GM12878 (cell line): ENCODE data around the gene SMIM43. TPM values are rescaled to one million over a fixed set of nuclear protein-coding genes. Genes with fewer than 3 reads are reported as not detected.

ENCODE experiments used
- ATAC-seq: fragments of 200-7000 bp; cut with Tn5 transposase; 3 replicates; pipeline ENCODE4 v1.9.1; 2020; ENCODE audit warnings: mild to moderate bottlenecking, moderate library complexity
- BruUV-seq: library from RNA; stranded (reverse); fragments of 400-500 nt; replicated peaks from 2 replicates; lab custom pipeline; 2021; lab: Mats Ljungman, UMichigan
- CTCF ChIA-PET: fragments of 300-600 bp; sonication (Branson Sonifier 250); formaldehyde crosslinking; extraction: SDS; loops from one replicate; lab custom pipeline; 2021; ENCODE audit warnings: inconsistent platforms; lab: Yijun Ruan, JAX
- POLR2A ChIA-PET: fragments of 350-600 bp; formaldehyde crosslinking; extraction: SDS; loops from one replicate; lab custom pipeline; 2021; ENCODE audit warnings: inconsistent platforms; lab: Charles Lee
- RAD21 ChIA-PET: fragments of 300-600 bp; sonication (Branson Sonifier 250); formaldehyde crosslinking; loops from one replicate; lab custom pipeline; 2023; ENCODE audit warnings: antibody characterized with exemption; ENCODE audit not compliant: unreplicated experiment; lab: Charles Lee
- SMC1A ChIA-PET: fragments of 300-600 bp; sonication (Branson Sonifier 250); formaldehyde crosslinking; loops from one replicate; lab custom pipeline; 2023; ENCODE audit not compliant: unreplicated experiment, uncharacterized antibody; lab: Charles Lee
- DNase-seq: peaks from one replicate; pipeline ENCODE4 v3.0.0-alpha.2; 2011; ENCODE audit warnings: low read depth, low spot score
- FAIRE-seq: peaks from 3 replicates; lab custom pipeline; 2011; peaks lifted over from hg19 to GRCh38; lab: Jason Lieb, UNC
- H2AFZ ChIP-seq: 2 replicates; pipeline ENCODE4 v1.6.0; 2011; ENCODE audit warnings: low read depth, low read length, control low read depth; ENCODE audit not compliant: control insufficient read depth
- H3K27ac ChIP-seq: 2 replicates; pipeline ENCODE4 v1.5.1; 2011; ENCODE audit warnings: control low read depth; ENCODE audit not compliant: control insufficient read depth, insufficient read depth
- H3K27me3 ChIP-seq, 2 experiments: replicated peaks in 1 of 2; 2 replicates each; pipeline versions ENCODE4 v1.6.0 to v1.6.1; 2011; ENCODE audit warnings: low read length in 1 of 2; ENCODE audit not compliant: control insufficient read depth in 2 of 2, insufficient read depth in 2 of 2
- H3K36me3 ChIP-seq, 2 experiments: 2 replicates each; pipeline ENCODE4 v1.5.1; 2011; ENCODE audit warnings: low read length in 1 of 2; ENCODE audit not compliant: control insufficient read depth in 2 of 2, insufficient read depth in 2 of 2
- H3K4me1 ChIP-seq: 2 replicates; pipeline ENCODE4 v1.6.1; 2011; ENCODE audit warnings: mild to moderate bottlenecking, low read length, moderate library complexity, mixed read lengths; ENCODE audit not compliant: control insufficient read depth, insufficient read depth
- H3K4me2 ChIP-seq: 2 replicates; pipeline ENCODE4 v1.6.0; 2011; ENCODE audit warnings: control low read depth; ENCODE audit not compliant: control insufficient read depth, insufficient read depth
- H3K4me3 ChIP-seq: fragments of 200-600 bp; sonication (generic); 2 replicates; pipeline ENCODE4 v1.5.1; 2016
- H3K79me2 ChIP-seq: 2 replicates; pipeline ENCODE4 v1.6.0; 2011; ENCODE audit warnings: low read length; ENCODE audit not compliant: control insufficient read depth, insufficient read depth
- H3K9ac ChIP-seq: 2 replicates; pipeline ENCODE4 v1.8.0; 2011; ENCODE audit warnings: low read length, control low read depth, mixed read lengths; ENCODE audit not compliant: control insufficient read depth, insufficient read depth
- H3K9me3 ChIP-seq: replicated peaks from 3 replicates; pipeline ENCODE4 v1.5.1; 2011; ENCODE audit warnings: mild to moderate bottlenecking, low read length; ENCODE audit not compliant: control insufficient read depth, insufficient read depth
- H4K20me1 ChIP-seq: 2 replicates; pipeline ENCODE4 v1.6.0; 2011; ENCODE audit not compliant: control insufficient read depth, insufficient read depth
- EGR1 ChIP-seq, 2 experiments: IDR thresholded peaks; 1 replicate in 1 of 2; 2 replicates in 1 of 2; pipeline ENCODE4 v1.6.1; 2011 to 2012; ENCODE audit warnings: low read depth in 2 of 2, low read length in 2 of 2, borderline replicate concordance in 1 of 2, mild to moderate bottlenecking in 1 of 2, moderate library complexity in 1 of 2
- IKZF2 ChIP-seq, 2 experiments: fragments of 450-650 bp; IDR thresholded peaks; 2 replicates each; pipeline ENCODE4 v1.6.1; 2017; ENCODE audit warnings: mild to moderate bottlenecking in 2 of 2, moderate library complexity in 2 of 2
- MTA3 ChIP-seq: IDR thresholded peaks from 2 replicates; pipeline ENCODE4 v1.6.1; 2012; ENCODE audit warnings: low read length, inconsistent platforms, borderline replicate concordance
- NFYB ChIP-seq: IDR thresholded peaks from 2 replicates; pipeline ENCODE4 v1.6.1; 2011; ENCODE audit warnings: low read depth, mild to moderate bottlenecking, low read length, improper control_type of control experiment, moderate library complexity; ENCODE audit not compliant: insufficient read depth
- NRF1 ChIP-seq: conservative IDR thresholded peaks from 2 replicates; pipeline ENCODE4 v1.6.1; 2011; ENCODE audit warnings: mild to moderate bottlenecking, low read depth, low read length, improper control_type of control experiment
- RAD21 ChIP-seq: IDR thresholded peaks from 2 replicates; pipeline ENCODE4 v1.6.1; 2011; ENCODE audit warnings: mild to moderate bottlenecking, low read depth, low read length, moderate library complexity; ENCODE audit not compliant: insufficient read depth
- RCOR1 ChIP-seq: conservative IDR thresholded peaks from 2 replicates; pipeline ENCODE4 v1.6.1; 2012; ENCODE audit warnings: low read depth, low read length, improper control_type of control experiment
- RELA ChIP-seq: fragments of 450-650 bp; IDR thresholded peaks from 2 replicates; pipeline ENCODE4 v1.8.0; 2014; ENCODE audit warnings: borderline replicate concordance; ENCODE audit not compliant: partially characterized antibody
- RFX5 ChIP-seq: IDR thresholded peaks from 2 replicates; pipeline ENCODE4 v1.6.1; 2011; ENCODE audit warnings: low read depth, low read length, improper control_type of control experiment
- SMC3 ChIP-seq: IDR thresholded peaks from 2 replicates; pipeline ENCODE4 v1.6.1; 2011; ENCODE audit warnings: low read length, improper control_type of control experiment, borderline replicate concordance
- SREBF2 ChIP-seq: IDR thresholded peaks from 2 replicates; pipeline ENCODE4 v1.6.1; 2012; ENCODE audit warnings: mild to moderate bottlenecking, low read length
- SUZ12 ChIP-seq: fragments of 200-600 bp; sonication (generic); IDR thresholded peaks from one replicate; pipeline ENCODE4 v1.6.1; 2018; ENCODE audit warnings: antibody characterized with exemption, mild to moderate bottlenecking; ENCODE audit not compliant: unreplicated experiment
- ZSCAN29 ChIP-seq: fragments of 450-650 bp; IDR thresholded peaks from 2 replicates; pipeline ENCODE4 v1.6.1; 2017; ENCODE audit warnings: mild to moderate bottlenecking, moderate library complexity
- WGBS: methylation state at CpG from one replicate; pipeline ENCODE4 v1.1.6; 2016; ENCODE audit warnings: low lambda C conversion rate; ENCODE audit not compliant: insufficient replicate concordance, insufficient coverage; ENCODE audit errors: missing lambda C conversion rate; 5-methylcytosine and 5-hydroxymethylcytosine counted together
- in situ Hi-C: fragments of 300-500 bp; cut with MboI; formaldehyde crosslinking; loops from 9 replicates; pipeline ENCODE4 v1.14.3; 2018; ENCODE audit warnings: mixed read lengths
- intact Hi-C: fragments of 100-400 bp; cut with micrococcal nuclease; formaldehyde crosslinking; loops from one replicate; pipeline ENCODE4 v1.14.2; 2022; ENCODE audit not compliant: unreplicated experiment
- polyA plus RNA-seq, 11 experiments: library from polyadenylated mRNA; depleted of rRNA in 4 of 11; unstranded in 6 of 11; stranded (reverse) in 5 of 11; fragments of >200 nt; fragmentation: Nextera tagmentation in 4 of 11; fragmentation: Illumina TruSeq in 1 of 11; extraction: Ambion mirVana in 4 of 11; extraction: Trizol in 1 of 11; gene quantifications; 1 replicate in 1 of 11; 2 replicates in 10 of 11; pipeline versions ENCODE4 v1.2.1 to v1.2.3, GENCODE V29; 2011 to 2016; ENCODE audit warnings: inconsistent platforms in 2 of 11, missing spikeins in 2 of 11, low read depth in 1 of 11
- total RNA-seq, 4 experiments: library from RNA; depleted of rRNA in 3 of 4; stranded (reverse); fragments of >200 nt in 3 of 4; fragmentation: Illumina TruSeq in 1 of 4; extraction: Trizol in 1 of 4; gene quantifications; 2 replicates each; pipeline versions ENCODE4 v1.2.1 to v1.2.3, GENCODE V29; 2013 to 2021
- TF ChIP-seq, protein P1 (sequence below): fragments of 450-650 bp; IDR thresholded peaks from 2 replicates; pipeline ENCODE4 v1.6.1; 2017; ENCODE audit warnings: mild to moderate bottlenecking, moderate library complexity
- TF ChIP-seq, protein P2 (sequence below), 3 experiments: IDR thresholded peaks in 2 of 3; conservative IDR thresholded peaks in 1 of 3; 2 replicates each; pipeline ENCODE4 v1.5.1; 2011; ENCODE audit warnings: low read depth in 3 of 3, low read length in 3 of 3, mild to moderate bottlenecking in 3 of 3, control low read depth in 2 of 3, moderate library complexity in 2 of 3, inconsistent platforms in 1 of 3, mixed read lengths in 1 of 3; ENCODE audit not compliant: control insufficient read depth in 2 of 3, insufficient read depth in 1 of 3; ENCODE audit errors: extremely low read depth in 1 of 3

The SMIM43 gene
- total and polyA plus RNA-seq, 10 of the 15 experiments (the other 5 are each of a cell fraction or from before 2014, with no cell fraction given) = 0.12 TPM; not detected in 9

DNA sequence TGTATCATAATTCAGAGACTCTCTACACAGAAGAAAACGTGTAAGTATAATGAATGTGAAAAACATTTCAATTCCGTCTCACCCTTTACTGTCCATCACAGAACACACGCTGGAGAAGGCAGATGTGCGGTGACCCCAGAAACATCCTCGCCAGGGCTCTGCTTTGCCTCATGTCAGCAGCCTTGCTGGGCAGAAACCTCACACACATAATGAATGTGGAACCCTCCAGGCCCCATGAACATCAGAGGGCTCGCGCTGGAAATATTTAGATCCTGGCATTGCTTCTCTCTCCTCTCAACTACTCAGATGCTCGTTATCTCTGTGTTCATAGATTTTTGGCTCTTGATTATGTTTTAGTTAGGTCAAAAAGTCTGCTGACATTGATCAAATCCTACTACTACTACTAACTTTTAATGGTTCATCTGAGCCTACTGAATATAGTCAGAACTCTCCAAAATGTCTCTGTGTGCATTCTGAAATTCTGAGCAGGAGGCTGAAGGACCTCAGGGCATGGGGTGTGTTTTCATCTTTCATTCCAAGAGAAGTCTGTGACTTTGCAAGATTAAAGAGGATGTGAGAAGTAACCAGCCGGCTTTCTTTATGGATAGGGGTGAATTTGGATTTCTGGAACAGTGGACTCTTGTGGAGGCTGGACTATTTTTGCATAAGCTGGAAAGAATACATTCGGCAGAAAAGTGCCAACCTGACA, 27.0 kb downstream of the SMIM43 start (continued):
- TF ChIP-seq, protein P1, sequence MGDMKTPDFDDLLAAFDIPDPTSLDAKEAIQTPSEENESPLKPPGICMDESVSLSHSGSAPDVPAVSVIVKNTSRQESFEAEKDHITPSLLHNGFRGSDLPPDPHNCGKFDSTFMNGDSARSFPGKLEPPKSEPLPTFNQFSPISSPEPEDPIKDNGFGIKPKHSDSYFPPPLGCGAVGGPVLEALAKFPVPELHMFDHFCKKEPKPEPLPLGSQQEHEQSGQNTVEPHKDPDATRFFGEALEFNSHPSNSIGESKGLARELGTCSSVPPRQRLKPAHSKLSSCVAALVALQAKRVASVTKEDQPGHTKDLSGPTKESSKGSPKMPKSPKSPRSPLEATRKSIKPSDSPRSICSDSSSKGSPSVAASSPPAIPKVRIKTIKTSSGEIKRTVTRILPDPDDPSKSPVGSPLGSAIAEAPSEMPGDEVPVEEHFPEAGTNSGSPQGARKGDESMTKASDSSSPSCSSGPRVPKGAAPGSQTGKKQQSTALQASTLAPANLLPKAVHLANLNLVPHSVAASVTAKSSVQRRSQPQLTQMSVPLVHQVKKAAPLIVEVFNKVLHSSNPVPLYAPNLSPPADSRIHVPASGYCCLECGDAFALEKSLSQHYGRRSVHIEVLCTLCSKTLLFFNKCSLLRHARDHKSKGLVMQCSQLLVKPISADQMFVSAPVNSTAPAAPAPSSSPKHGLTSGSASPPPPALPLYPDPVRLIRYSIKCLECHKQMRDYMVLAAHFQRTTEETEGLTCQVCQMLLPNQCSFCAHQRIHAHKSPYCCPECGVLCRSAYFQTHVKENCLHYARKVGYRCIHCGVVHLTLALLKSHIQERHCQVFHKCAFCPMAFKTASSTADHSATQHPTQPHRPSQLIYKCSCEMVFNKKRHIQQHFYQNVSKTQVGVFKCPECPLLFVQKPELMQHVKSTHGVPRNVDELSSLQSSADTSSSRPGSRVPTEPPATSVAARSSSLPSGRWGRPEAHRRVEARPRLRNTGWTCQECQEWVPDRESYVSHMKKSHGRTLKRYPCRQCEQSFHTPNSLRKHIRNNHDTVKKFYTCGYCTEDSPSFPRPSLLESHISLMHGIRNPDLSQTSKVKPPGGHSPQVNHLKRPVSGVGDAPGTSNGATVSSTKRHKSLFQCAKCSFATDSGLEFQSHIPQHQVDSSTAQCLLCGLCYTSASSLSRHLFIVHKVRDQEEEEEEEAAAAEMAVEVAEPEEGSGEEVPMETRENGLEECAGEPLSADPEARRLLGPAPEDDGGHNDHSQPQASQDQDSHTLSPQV = no peak
- TF ChIP-seq NRF1 = no peak

DNA sequence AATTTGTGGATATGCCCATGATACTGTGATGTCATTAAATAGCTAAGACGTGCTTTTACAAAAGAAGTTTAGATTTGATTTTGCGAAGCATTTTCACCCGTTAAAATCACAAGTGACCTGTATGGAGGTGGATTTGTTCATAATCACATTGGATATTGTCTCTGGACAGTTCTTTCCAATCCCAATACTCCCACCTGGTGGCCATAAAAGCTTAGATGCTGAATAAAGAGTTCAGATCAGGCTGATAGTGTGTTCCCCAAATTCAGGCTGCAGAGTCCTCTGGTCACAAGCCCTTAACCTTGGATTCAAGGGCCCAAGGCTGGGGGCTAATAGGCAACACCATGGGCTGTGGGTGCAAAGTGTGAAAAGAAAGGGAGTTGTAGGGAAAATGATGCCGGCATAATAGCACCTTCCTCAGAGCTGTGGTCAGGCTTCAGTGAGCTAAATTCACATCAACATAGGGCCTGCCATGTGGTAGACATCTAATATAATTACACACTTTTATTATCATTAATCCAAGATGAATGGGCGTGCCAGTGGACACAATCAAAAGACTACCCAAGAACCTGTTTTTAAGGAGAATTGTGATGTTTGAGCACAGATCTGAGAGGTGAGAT, 28.1 kb downstream of the SMIM43 start:
- Histone ChIP-seq H3K4me1 (no peaks in the 10 kb centered on the region), H3K27me3 (no peaks in the 10 kb centered on the region; a peak in 1 of 4 replicates), H3K36me3 (no peaks in the 10 kb centered on the region), H2AFZ (no peak overlapping the region), H3K4me2 (no peak overlapping the region), H3K79me2 (no peaks in the 10 kb centered on the region), H4K20me1 (no peaks in the 10 kb centered on the region; the same call in 1 of the 2 replicates), H3K9ac (no peak overlapping the region), H3K4me3 (no peak overlapping the region), H3K9me3 (no peaks in the 10 kb centered on the region), H3K27ac (no peak overlapping the region)
- CTCF ChIA-PET = interaction anchor here (0.6 to 1.9 kb wide), 18 partner anchors 10 to 390 kb away, joined by 3 to 16 read pairs (median 3); no protein-coding TSS in a partner anchor
- WGBS = 45% methylated on average over 5 of the region's 5 CpGs
- intact Hi-C loops (loop anchor here (1.0 kb wide), 1 partner anchor 367 kb away; no protein-coding TSS in a partner anchor), in situ Hi-C loops (no loop called here)
- ATAC-seq = peak; percentile 80
- FAIRE-seq = no peak
- no TSS peak for BruUV-seq
- SMC1A ChIA-PET = interaction anchor here (0.8 to 1.2 kb wide), 3 partner anchors 39 to 275 kb away, joined by 3 to 4 read pairs (median 4); no protein-coding TSS in a partner anchor
- DNase-seq = no peak
- POLR2A ChIA-PET = no interaction called here
- RAD21 ChIA-PET = interaction anchor here (0.9 to 1.5 kb wide), 5 partner anchors 9 to 366 kb away, joined by 3 to 8 read pairs (median 4); no protein-coding TSS in a partner anchor
- TF ChIP-seq MTA3 (no peak), RCOR1 (no peak), RFX5 (no peak), SMC3 (peak; percentile 35; the same call in 1 of the 2 replicates), NFYB (no peak), SREBF2 (no peak), ZSCAN29 (no peak), RAD21 (peak; percentile 56), EGR1 (IDR thresholded peaks at IDR 0.05; ENCODE audit: borderline replicate concordance in 1 of 2, low read depth in 2 of 2, low read length in 2 of 2) (no peak), SUZ12 (no peak), IKZF2 (IDR thresholded peaks at IDR 0.05) (no peak), RELA (no peak)
- TF ChIP-seq, protein P2, sequence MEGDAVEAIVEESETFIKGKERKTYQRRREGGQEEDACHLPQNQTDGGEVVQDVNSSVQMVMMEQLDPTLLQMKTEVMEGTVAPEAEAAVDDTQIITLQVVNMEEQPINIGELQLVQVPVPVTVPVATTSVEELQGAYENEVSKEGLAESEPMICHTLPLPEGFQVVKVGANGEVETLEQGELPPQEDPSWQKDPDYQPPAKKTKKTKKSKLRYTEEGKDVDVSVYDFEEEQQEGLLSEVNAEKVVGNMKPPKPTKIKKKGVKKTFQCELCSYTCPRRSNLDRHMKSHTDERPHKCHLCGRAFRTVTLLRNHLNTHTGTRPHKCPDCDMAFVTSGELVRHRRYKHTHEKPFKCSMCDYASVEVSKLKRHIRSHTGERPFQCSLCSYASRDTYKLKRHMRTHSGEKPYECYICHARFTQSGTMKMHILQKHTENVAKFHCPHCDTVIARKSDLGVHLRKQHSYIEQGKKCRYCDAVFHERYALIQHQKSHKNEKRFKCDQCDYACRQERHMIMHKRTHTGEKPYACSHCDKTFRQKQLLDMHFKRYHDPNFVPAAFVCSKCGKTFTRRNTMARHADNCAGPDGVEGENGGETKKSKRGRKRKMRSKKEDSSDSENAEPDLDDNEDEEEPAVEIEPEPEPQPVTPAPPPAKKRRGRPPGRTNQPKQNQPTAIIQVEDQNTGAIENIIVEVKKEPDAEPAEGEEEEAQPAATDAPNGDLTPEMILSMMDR (IDR thresholded peaks at IDR 0.05 in 2 of 3, conservative IDR thresholded peaks at IDR 0.05 in 1 of 3; ENCODE audit: control insufficient read depth in 2 of 3, extremely low read depth in 1 of 3, insufficient read depth in 1 of 3, low read depth in 3 of 3, low read length in 3 of 3) = peak; percentile 33 to 53 (median 43); a peak in 4 of 6 replicates
